ENCODE data around the gene CASTOR2.
"Not testable (repeated sequence)": the region's sequence is repeated elsewhere in the genome, so short reads cannot be mapped to it uniquely, and the experiment has no call there.

The CASTOR2 gene

DNA sequence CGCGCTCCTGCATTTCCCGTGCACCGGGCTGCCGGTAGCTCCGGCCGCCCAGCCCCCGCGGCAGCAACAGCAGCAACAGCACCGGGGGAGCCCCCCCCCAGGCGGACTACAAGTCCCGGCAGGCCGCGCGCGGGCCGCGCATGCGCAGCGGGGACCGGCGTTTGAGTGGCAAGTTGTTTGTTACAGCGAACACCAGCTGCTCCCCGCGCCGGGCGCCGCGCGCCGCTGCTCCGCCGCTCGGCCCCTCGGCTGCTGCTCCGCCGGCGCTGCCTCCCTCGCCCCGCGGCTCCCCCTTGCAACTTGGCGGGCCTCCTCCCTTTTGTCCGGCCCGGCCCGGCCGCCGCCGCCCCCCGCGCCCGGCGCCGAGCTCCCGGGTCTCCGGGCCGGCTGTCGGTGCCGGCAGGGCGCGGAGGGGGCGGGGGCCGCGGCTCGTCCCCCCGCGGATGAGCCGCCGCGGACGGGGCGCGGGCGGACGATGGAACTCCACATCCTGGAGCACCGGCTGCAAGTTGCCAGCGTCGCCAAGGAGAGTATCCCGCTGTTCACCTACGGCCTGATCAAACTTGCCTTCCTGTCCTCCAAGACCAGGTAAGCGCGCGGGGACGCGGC is at the start of gene CASTOR2:
Gene CASTOR2 (plus strand): TSS at position 195 of the 609 bp plus-strand sequence. CDS start 281 bp downstream, at position 476.
- not testable (repeated sequence) for H3K27me3 ChIP-seq (ENCODE audit: insufficient read depth, insufficient read length); H3K9ac ChIP-seq (ENCODE audit: insufficient read length, low read depth); H3K9me3 ChIP-seq (ENCODE audit: insufficient read depth, low read length); H3K36me3 ChIP-seq (ENCODE audit: insufficient read depth, insufficient read length, low read length); DNase-seq (ENCODE audit: low read depth, low spot score); H3K4me1 ChIP-seq (ENCODE audit: insufficient read depth, insufficient read length); H3K4me3 ChIP-seq (ENCODE audit: insufficient read length, low read depth)

DNA sequence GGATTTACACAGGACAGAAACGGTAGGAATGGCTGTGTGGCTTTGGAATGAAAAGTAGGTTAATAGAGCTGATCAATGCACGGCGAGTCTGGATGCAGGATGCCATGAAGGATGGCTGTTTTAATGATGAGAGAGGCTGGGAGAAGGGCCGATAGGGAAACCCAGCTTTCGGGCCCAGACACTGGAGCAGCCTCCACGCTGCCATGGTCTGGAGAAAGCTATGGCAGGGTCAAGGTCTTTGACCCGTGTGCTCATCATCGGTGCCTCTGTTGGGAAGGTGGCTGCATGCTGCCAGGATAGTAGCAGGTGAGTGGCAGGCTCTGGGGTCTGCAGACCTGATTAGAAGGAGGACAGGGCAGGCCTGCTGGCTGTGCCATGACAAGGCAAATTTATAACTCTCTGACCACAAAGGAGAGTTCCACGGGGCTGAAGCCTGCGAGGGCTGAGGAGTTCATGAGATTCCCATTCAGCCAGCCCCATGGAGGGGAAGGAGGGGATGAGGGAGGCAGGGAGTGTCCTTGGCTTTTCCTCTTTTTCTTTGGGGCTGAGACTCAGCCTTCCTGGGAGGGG is 42.1 kb upstream of the CASTOR2 start:
- not testable (repeated sequence) for H3K36me3 ChIP-seq (ENCODE audit: insufficient read depth, insufficient read length, low read length); H3K4me1 ChIP-seq (ENCODE audit: insufficient read depth, insufficient read length); H3K27me3 ChIP-seq (ENCODE audit: insufficient read depth, insufficient read length); H3K4me3 ChIP-seq (ENCODE audit: insufficient read length, low read depth); H3K9ac ChIP-seq (ENCODE audit: insufficient read length, low read depth); DNase-seq (ENCODE audit: low read depth, low spot score); H3K9me3 ChIP-seq (ENCODE audit: insufficient read depth, low read length)

DNA sequence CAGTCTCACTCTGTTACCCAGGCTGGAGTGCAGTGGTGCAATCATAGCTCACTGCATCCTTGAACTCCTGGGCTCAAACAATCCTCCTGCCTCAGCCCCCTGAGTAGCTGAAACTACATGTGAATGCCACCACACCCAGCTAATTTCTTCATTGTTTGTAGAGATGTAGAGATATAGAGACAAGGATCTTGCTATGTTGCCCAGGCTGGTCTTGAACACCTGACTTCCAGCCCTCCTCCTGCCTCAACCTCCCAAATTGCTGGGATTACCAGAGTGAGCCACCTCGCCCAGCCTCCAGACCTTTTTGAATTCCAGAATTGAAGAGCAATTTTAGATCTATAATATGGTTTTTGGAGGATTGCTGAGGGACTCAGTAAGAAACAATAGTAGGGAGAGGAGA is 40.9 kb upstream of the CASTOR2 start:
- DNase-seq (ENCODE audit: low read depth, low spot score); H3K4me3 ChIP-seq (ENCODE audit: insufficient read length, low read depth); H3K9ac ChIP-seq (ENCODE audit: insufficient read length, low read depth); H3K27me3 ChIP-seq (ENCODE audit: insufficient read depth, insufficient read length); H3K36me3 ChIP-seq (ENCODE audit: insufficient read depth, insufficient read length, low read length); H3K4me1 ChIP-seq (ENCODE audit: insufficient read depth, insufficient read length); H3K9me3 ChIP-seq (ENCODE audit: insufficient read depth, low read length): not testable (repeated sequence)

DNA sequence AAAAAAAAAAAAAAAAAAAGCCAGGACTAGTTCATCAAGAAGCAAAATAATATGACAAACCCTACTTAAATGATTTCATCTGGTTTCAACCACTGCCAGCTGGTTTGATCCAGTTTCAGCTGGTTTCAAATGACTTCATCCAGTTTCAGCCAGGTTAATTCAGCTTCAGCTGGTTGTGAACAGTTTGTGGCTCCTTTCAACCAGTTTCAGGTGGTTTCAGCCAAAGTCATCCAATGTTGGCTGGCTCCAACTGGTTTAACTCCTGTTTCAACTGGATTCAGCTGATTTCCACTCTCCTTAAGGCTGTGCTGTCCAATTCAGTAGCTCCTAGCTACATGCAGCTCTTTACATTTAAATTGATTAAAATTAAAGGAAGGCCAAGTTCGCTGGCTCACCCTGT is 37.5 kb upstream of the CASTOR2 start:
- not testable (repeated sequence) for H3K9ac ChIP-seq (ENCODE audit: insufficient read length, low read depth); H3K4me1 ChIP-seq (ENCODE audit: insufficient read depth, insufficient read length); H3K27me3 ChIP-seq (ENCODE audit: insufficient read depth, insufficient read length); H3K9me3 ChIP-seq (ENCODE audit: insufficient read depth, low read length); H3K36me3 ChIP-seq (ENCODE audit: insufficient read depth, insufficient read length, low read length); DNase-seq (ENCODE audit: low read depth, low spot score); H3K4me3 ChIP-seq (ENCODE audit: insufficient read length, low read depth)

DNA sequence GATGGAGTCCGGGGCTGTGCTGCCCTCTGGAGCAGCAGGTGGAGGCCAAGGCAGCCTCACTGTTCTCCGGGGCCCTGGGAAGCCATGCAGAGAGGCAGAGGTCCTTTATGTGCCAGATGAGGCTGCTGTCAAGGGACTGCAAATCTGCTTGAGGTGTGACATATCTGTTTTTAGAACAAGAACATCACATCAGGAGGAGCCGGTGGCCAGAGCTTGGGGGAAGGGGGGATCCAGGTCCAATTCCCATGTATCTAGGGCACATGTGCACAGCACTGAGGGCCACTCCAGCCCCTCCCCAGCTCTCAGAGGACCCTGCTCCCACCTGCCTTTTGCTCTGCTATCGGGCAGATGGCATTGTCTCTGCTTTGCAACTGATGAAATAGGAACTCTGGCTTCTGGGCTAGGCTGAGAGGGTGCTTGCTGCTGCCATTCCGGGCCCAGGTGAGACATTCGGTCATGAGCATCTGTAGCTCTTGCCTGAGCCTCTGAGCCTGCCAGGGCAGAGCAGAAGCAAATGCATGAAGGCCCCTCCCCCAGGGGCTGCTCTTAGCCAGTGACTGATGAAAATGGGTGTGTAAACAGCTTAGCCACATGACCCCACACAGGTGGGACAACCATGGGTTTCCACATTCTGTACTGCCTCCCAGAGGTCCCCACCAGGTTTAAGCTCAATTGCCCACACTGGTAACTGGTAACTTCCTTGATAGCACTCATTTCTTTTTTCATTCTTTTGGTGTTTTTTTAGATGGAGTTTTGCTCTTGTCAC is 32.8 kb upstream of the CASTOR2 start:
- not testable (repeated sequence) for H3K4me1 ChIP-seq (ENCODE audit: insufficient read depth, insufficient read length); H3K4me3 ChIP-seq (ENCODE audit: insufficient read length, low read depth); H3K36me3 ChIP-seq (ENCODE audit: insufficient read depth, insufficient read length, low read length); H3K9ac ChIP-seq (ENCODE audit: insufficient read length, low read depth); DNase-seq (ENCODE audit: low read depth, low spot score); H3K9me3 ChIP-seq (ENCODE audit: insufficient read depth, low read length); H3K27me3 ChIP-seq (ENCODE audit: insufficient read depth, insufficient read length)

DNA sequence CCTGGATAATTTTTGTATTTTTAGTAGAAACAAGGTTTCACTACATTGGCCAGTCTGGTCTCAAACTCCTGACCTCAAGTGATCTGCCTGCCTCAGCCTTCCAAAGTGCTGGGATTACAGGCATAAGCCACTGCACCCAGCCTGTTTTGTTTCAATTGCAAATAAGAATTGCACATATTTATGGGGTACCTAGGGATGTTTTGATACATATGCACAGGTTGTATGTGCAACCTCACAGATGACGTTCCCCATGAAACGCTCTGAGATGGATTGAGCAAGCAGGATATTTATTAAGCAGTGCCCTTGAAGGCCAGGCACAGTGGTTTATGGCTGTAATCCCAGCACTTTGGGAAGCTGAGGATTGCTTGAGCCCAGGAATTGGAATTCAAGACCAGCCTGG is 25.1 kb upstream of the CASTOR2 start:
- H3K4me3 ChIP-seq (ENCODE audit: insufficient read length, low read depth); H3K9me3 ChIP-seq (ENCODE audit: insufficient read depth, low read length); H3K4me1 ChIP-seq (ENCODE audit: insufficient read depth, insufficient read length); H3K9ac ChIP-seq (ENCODE audit: insufficient read length, low read depth); H3K36me3 ChIP-seq (ENCODE audit: insufficient read depth, insufficient read length, low read length); H3K27me3 ChIP-seq (ENCODE audit: insufficient read depth, insufficient read length); DNase-seq (ENCODE audit: low read depth, low spot score): not testable (repeated sequence)

DNA sequence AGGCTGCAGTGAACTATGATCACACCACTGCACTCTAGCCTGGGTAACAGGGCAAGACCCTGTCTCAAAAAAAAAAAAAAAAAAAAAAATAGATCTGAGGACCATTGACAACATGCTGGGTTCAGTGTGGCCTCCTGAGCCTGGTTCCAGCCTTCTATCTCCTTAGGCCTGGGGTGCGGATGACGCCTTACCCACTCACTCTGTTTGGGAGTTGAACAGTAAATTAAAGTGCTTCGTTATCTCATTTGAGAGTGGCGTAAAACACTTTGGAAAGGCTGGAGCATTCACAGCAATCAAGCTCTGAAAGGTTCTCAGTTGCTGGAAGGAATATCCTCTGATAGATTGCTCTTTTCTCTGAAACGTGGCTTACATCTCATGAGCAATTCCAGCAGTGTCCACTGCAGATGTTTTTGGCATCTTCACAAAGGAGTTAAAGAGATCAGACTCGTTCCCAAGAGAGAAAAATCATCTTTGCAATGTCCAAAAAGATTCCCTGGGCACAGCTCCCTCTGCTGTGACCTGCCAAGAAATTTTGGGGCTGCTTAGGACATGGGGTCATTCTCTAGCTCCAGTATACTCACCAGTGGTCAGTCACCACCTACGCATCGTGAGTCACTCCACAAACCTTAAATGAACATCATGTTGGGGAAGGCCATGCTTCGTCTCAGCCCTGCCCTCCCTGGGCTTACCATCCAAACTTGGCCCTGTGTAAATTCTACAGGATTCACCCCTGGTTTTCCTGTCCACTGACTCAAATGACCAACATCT is 23.0 kb upstream of the CASTOR2 start:
- not testable (repeated sequence) for H3K4me3 ChIP-seq (ENCODE audit: insufficient read length, low read depth); DNase-seq (ENCODE audit: low read depth, low spot score); H3K27me3 ChIP-seq (ENCODE audit: insufficient read depth, insufficient read length); H3K9ac ChIP-seq (ENCODE audit: insufficient read length, low read depth); H3K9me3 ChIP-seq (ENCODE audit: insufficient read depth, low read length); H3K4me1 ChIP-seq (ENCODE audit: insufficient read depth, insufficient read length); H3K36me3 ChIP-seq (ENCODE audit: insufficient read depth, insufficient read length, low read length)

DNA sequence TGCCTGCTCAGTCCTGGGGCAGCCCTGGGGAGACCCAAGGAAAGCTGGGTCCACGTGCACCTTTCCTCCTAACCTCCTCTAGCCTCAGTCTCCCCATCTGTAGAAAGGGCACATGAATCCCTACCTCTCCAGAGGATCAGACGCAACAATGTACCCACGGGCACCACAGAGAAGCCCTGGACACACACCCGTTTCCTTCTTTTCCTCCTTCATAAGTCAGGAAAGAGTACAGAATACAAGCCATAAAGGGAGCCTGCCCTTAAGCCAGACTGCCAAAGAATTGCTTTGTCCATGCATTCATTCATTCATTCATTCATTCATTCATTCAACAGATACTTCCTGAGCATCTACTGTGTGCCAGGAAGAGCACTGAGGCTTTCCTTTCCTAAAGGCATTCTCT is 20.6 kb upstream of the CASTOR2 start:
- DNase-seq (ENCODE audit: low read depth, low spot score); H3K9ac ChIP-seq (ENCODE audit: insufficient read length, low read depth); H3K27me3 ChIP-seq (ENCODE audit: insufficient read depth, insufficient read length); H3K36me3 ChIP-seq (ENCODE audit: insufficient read depth, insufficient read length, low read length); H3K4me1 ChIP-seq (ENCODE audit: insufficient read depth, insufficient read length); H3K9me3 ChIP-seq (ENCODE audit: insufficient read depth, low read length); H3K4me3 ChIP-seq (ENCODE audit: insufficient read length, low read depth): not testable (repeated sequence)

DNA sequence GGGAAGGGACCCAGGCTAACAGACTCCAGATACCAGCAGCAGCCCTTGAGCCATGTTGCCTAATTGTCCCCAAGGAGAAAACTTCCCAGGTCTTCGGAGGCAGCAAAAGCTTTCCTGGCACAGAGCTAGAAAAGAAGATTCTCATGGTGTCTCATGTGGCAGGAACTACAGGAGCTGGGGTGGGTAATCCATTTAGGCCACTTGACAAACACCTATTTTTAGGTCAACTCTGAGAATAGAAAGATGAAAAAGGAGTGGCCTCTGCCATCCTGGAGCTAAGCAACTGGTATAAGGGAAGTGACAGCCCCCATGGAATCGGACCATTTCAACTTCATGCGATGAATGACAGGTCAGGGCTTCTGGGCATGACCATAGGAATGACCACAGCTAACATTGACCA is 16.8 kb upstream of the CASTOR2 start:
- not testable (repeated sequence) for H3K36me3 ChIP-seq (ENCODE audit: insufficient read depth, insufficient read length, low read length); H3K9ac ChIP-seq (ENCODE audit: insufficient read length, low read depth); H3K4me3 ChIP-seq (ENCODE audit: insufficient read length, low read depth); H3K27me3 ChIP-seq (ENCODE audit: insufficient read depth, insufficient read length); DNase-seq (ENCODE audit: low read depth, low spot score); H3K4me1 ChIP-seq (ENCODE audit: insufficient read depth, insufficient read length); H3K9me3 ChIP-seq (ENCODE audit: insufficient read depth, low read length)

DNA sequence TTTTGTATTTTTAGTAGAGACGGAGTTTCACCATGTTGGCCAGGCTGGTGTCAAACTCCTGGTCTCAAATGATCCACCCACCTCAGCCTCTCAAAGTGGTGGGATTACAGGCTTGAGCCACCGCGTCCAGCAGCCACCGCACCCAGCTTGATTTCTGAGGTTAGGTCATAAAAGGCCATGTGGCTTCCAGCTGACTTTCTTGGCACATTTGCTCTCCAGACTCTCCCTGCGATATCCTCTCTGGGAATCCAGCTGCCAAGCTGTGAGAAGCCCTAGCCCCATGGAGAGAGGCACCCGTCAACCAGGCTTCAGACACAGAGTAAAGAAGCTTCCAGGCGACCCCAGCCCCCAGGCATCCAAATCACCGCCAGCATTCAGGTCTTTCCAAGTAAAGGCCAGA is 10.7 kb upstream of the CASTOR2 start:
- H3K9ac ChIP-seq (ENCODE audit: insufficient read length, low read depth); H3K9me3 ChIP-seq (ENCODE audit: insufficient read depth, low read length); H3K4me3 ChIP-seq (ENCODE audit: insufficient read length, low read depth); H3K4me1 ChIP-seq (ENCODE audit: insufficient read depth, insufficient read length); H3K27me3 ChIP-seq (ENCODE audit: insufficient read depth, insufficient read length); H3K36me3 ChIP-seq (ENCODE audit: insufficient read depth, insufficient read length, low read length); DNase-seq (ENCODE audit: low read depth, low spot score): not testable (repeated sequence)

DNA sequence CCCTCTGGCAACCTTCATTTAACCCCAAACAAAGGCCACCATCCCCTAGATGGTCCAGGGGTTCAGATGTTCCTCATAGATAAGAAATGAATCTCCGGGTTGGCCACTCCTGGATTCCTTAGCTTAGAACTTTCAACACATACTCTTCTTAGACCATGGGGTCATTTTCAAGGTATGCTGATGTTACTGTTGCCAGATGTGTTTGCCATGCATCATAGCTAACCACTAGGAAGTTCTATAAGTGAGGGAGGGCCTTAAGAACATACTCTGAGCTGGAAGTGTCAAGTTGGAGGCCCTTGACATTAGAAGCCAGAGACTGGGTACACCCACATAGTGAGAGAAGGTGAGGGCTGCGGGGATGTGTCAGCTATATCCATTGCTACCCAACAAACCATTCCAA is 6.2 kb upstream of the CASTOR2 start:
- not testable (repeated sequence) for H3K4me1 ChIP-seq (ENCODE audit: insufficient read depth, insufficient read length); H3K36me3 ChIP-seq (ENCODE audit: insufficient read depth, insufficient read length, low read length); DNase-seq (ENCODE audit: low read depth, low spot score); H3K4me3 ChIP-seq (ENCODE audit: insufficient read length, low read depth); H3K9me3 ChIP-seq (ENCODE audit: insufficient read depth, low read length); H3K9ac ChIP-seq (ENCODE audit: insufficient read length, low read depth); H3K27me3 ChIP-seq (ENCODE audit: insufficient read depth, insufficient read length)

All from NT2/D1 (cell line).